ENCODE data around the gene GNB1. TPM values are rescaled to one million over a fixed set of nuclear protein-coding genes. Genes with fewer than 3 reads are reported as not detected.

Gene GNB1
- total and polyA plus RNA-seq, 4 donors = 114 to 338 (median 191) TPM

DNA sequence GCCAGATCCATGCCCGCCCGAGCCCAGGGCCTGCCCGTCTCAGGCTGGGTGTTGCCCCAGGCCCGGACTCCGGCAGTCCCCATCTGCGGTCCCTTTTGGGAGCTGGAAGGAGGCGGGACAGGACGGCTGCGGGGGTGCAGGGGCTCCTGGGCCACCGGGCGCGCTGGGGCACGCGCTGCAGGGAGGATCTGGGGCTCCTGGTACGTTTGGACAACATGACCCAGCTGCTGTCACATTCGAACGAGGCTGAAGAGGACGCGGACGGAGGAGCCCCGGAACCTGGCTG, 17.6 kb upstream of the GNB1 start:
- Histone ChIP-seq H3K36me3 (ENCODE audit: control insufficient read depth in 4 of 4, insufficient read depth in 4 of 4, low read length in 4 of 4) (no peaks in the 10 kb centered on the region), H3K27me3 (ENCODE audit: control insufficient read depth in 3 of 3, insufficient read depth in 3 of 3, low read length in 2 of 3) (no peaks in the 10 kb centered on the region), H3K4me1 (ENCODE audit: control insufficient read depth in 5 of 5, insufficient read depth in 5 of 5, low read length in 5 of 5) (peaks cover 0 to 13% (median 0%) of the 10 kb centered on the region in 5 donors), H3K9ac (ENCODE audit: insufficient read depth in 1 of 2, low read length in 2 of 2) (peak overlapping the region in 1 of 2 donors; percentile 61), H3K4me3 (peak overlapping the region; percentile 62), H3K27ac (ENCODE audit: low read depth in 1 of 2, low read length in 1 of 2) (peak overlapping the region; percentile 93 to 95), H3K9me3 (ENCODE audit: control insufficient read depth in 4 of 4, insufficient read depth in 3 of 4, low read length in 3 of 4) (no peaks in the 10 kb centered on the region)
- WGBS, 2 donors = 8 to 11% methylated on average over 20 to 21 of the region's 21 CpGs
- no peak for ATAC-seq (ENCODE audit: insufficient read depth, low FRiP score)
- no peak for DNase-seq
- TF ChIP-seq, protein P1, sequence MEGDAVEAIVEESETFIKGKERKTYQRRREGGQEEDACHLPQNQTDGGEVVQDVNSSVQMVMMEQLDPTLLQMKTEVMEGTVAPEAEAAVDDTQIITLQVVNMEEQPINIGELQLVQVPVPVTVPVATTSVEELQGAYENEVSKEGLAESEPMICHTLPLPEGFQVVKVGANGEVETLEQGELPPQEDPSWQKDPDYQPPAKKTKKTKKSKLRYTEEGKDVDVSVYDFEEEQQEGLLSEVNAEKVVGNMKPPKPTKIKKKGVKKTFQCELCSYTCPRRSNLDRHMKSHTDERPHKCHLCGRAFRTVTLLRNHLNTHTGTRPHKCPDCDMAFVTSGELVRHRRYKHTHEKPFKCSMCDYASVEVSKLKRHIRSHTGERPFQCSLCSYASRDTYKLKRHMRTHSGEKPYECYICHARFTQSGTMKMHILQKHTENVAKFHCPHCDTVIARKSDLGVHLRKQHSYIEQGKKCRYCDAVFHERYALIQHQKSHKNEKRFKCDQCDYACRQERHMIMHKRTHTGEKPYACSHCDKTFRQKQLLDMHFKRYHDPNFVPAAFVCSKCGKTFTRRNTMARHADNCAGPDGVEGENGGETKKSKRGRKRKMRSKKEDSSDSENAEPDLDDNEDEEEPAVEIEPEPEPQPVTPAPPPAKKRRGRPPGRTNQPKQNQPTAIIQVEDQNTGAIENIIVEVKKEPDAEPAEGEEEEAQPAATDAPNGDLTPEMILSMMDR (IDR thresholded peaks at IDR 0.05; ENCODE audit: control extremely low read depth, extremely low read depth) = no peak

DNA sequence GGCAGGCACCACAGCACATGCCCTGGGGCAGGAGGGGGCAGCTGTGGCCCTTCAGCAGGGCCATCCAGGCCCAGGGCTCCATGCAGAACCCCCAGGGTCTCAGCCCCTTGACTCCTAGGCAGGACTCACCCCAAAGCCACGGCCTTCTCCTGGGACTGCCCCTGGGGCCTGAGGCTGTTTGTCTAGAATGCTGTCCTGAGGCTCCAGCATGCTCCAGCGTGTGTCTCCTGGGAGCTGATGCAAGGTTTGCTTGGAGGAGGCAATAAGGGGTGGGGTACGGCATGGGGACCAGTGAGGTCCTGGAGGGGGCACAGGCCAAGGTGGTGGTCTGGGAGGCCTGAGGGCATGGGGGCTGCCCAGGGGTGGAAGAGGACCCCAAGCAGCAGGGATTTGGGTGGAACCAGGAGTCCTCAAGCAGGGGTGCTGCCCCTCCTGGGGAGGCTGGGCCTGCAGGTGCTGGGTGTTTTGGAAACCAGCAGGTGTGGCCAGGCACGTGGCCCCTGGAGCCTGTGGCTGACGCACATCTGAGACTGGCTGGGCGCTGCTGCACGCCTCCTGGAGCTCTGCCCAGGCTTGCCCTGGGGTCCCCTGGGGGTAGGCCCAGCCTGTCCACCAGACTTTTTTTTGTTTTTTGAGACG, 16.3 kb upstream of the GNB1 start:
- H3K4me3 ChIP-seq = no peak overlapping the region
- H3K27ac ChIP-seq (ENCODE audit: low read depth in 1 of 2, low read length in 1 of 2) = no peak overlapping the region
- H3K4me1 ChIP-seq (ENCODE audit: control insufficient read depth in 5 of 5, insufficient read depth in 5 of 5, low read length in 5 of 5) = peaks cover 0 to 13% (median 0%) of the 10 kb centered on the region in 5 donors

DNA sequence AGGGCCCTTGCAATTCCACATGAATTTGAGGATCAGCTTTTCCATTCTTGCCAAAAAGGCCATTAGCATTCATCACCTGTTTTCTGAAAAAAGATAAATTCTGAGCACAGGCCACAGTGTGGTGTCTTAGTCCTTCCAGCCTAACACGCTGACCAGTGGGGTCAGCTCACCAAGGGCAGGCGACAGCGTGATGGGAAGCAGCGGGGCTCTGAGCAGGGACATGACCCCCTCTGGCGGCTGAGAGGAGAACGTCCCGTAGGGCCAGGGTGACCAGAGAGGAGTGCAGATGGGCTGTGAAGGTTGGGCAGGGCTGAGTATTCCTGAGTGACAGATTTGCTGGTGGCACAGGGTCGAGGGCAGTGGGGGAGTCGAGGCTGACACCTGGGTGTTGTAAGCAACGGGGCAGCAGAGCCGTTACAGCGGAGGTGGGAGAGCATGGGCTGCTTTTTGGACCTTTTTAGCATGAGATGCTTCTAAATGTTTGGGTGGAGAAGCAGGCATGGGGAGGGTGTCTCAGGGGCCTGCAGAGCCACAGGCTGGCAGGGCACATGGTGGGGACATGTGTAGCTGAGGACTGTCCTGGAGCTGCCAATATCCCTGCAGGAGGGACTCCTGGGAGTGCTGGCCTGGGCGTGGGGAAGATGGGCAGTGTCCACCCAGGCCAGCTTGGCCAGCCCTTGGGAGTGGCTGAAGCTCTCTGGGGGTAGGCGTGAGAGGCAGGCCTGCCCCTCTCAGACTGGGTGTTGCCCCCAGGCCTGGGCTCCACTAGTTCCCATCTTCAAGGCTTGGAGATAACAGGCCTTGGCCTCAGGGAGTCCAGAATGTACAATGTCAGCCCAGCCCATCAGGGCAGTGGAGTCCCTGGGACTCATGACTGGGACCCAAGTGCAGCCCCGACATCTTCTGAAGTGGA, 15.6 kb upstream of the GNB1 start:
- TF ChIP-seq, protein P1 (IDR thresholded peaks at IDR 0.05; ENCODE audit: control extremely low read depth, extremely low read depth) = peak; percentile 90
- WGBS, 2 donors = 26 to 27% methylated on average over 15 of the region's 15 CpGs
- ATAC-seq (ENCODE audit: insufficient read depth, low FRiP score) (peak; percentile 48), DNase-seq (peak; percentile 84 to 87 (median 86))
- H3K9me3 ChIP-seq (ENCODE audit: control insufficient read depth in 4 of 4, insufficient read depth in 3 of 4, low read length in 3 of 4) = no peaks in the 10 kb centered on the region
- no peaks in the 10 kb centered on the region for H3K27me3 ChIP-seq (ENCODE audit: control insufficient read depth in 3 of 3, insufficient read depth in 3 of 3, low read length in 2 of 3)
- no peak overlapping the region for H3K4me3 ChIP-seq
- H3K4me1 ChIP-seq (ENCODE audit: control insufficient read depth in 5 of 5, insufficient read depth in 5 of 5, low read length in 5 of 5) = peaks cover 0 to 13% (median 0%) of the 10 kb centered on the region in 5 donors
- H3K9ac ChIP-seq (ENCODE audit: insufficient read depth in 1 of 2, low read length in 2 of 2) = no peak overlapping the region
- no peak overlapping the region for H3K27ac ChIP-seq (ENCODE audit: low read depth in 1 of 2, low read length in 1 of 2)
- H3K36me3 ChIP-seq (ENCODE audit: control insufficient read depth in 4 of 4, insufficient read depth in 4 of 4, low read length in 4 of 4) = no peaks in the 10 kb centered on the region

More for the DNA sequence above, 16.3 kb upstream of the GNB1 start:
- H3K36me3 ChIP-seq (ENCODE audit: control insufficient read depth in 4 of 4, insufficient read depth in 4 of 4, low read length in 4 of 4) = no peaks in the 10 kb centered on the region
- no peak overlapping the region for H3K9ac ChIP-seq (ENCODE audit: insufficient read depth in 1 of 2, low read length in 2 of 2)
- WGBS, 2 donors = 76 to 80% methylated on average over 8 of the region's 8 CpGs
- TF ChIP-seq, protein P1 (IDR thresholded peaks at IDR 0.05; ENCODE audit: control extremely low read depth, extremely low read depth) = no peak
- ATAC-seq (ENCODE audit: insufficient read depth, low FRiP score) = no peak
- H3K9me3 ChIP-seq (ENCODE audit: control insufficient read depth in 4 of 4, insufficient read depth in 3 of 4, low read length in 3 of 4) = no peaks in the 10 kb centered on the region
- no peaks in the 10 kb centered on the region for H3K27me3 ChIP-seq (ENCODE audit: control insufficient read depth in 3 of 3, insufficient read depth in 3 of 3, low read length in 2 of 3)
- no peak for DNase-seq

Data from lung (tissue), 12 donors.